Endometrium (tissue), 2 donors: Measurements from ENCODE around the gene CEP104.

Experiments
- FAIRE-seq: peaks from 2 replicates; lab custom pipeline; 2012; peaks lifted over from hg19 to GRCh38; lab: Jason Lieb, UNC
- donor health status: control.
- donor health status: control.

The CEP104 gene

GRCh38 chr1:3894626-3895278 lies 37.7 kb upstream of the CEP104 start:
- FAIRE-seq = no peak

- FAIRE-seq = no peak
Observed at GRCh38 chr1:3893190-3893589, 36.2 kb upstream of the CEP104 start.

GRCh38 chr1:3892748-3893147 lies 35.7 kb upstream of the CEP104 start:
- FAIRE-seq = no peak

- FAIRE-seq = no peak
Observed at GRCh38 chr1:3891329-3891865, 34.4 kb upstream of the CEP104 start.

- FAIRE-seq = no peak
Observed at GRCh38 chr1:3890389-3891328, 33.6 kb upstream of the CEP104 start.

- no peak for FAIRE-seq
Observed at GRCh38 chr1:3889936-3890335, 32.9 kb upstream of the CEP104 start.

- no peak for FAIRE-seq
Observed at GRCh38 chr1:3888301-3888700, 31.3 kb upstream of the CEP104 start.

- no peak for FAIRE-seq
Observed at GRCh38 chr1:3886691-3887090, 29.7 kb upstream of the CEP104 start.

- FAIRE-seq = no peak
Observed at GRCh38 chr1:3886106-3886670, 29.2 kb upstream of the CEP104 start.

GRCh38 chr1:3885611-3886010 lies 28.6 kb upstream of the CEP104 start:
- FAIRE-seq = no peak

GRCh38 chr1:3884966-3885365 lies 28.0 kb upstream of the CEP104 start:
- no peak for FAIRE-seq

GRCh38 chr1:3883194-3883925 lies 26.3 kb upstream of the CEP104 start:
- no peak for FAIRE-seq

- no peak for FAIRE-seq
Observed at GRCh38 chr1:3881193-3881480, 24.1 kb upstream of the CEP104 start.

GRCh38 chr1:3880429-3881192 lies 23.6 kb upstream of the CEP104 start:
- FAIRE-seq = no peak

- no peak for FAIRE-seq
Observed at GRCh38 chr1:3879787-3880428, 22.9 kb upstream of the CEP104 start.

GRCh38 chr1:3879099-3879498 lies 22.1 kb upstream of the CEP104 start:
- FAIRE-seq = no peak

- no peak for FAIRE-seq
Observed at GRCh38 chr1:3876716-3877115, 19.7 kb upstream of the CEP104 start.

- no peak for FAIRE-seq
Observed at GRCh38 chr1:3874736-3875135, 17.7 kb upstream of the CEP104 start.

- no peak for FAIRE-seq
Observed at GRCh38 chr1:3872546-3872945, 15.5 kb upstream of the CEP104 start.

- no peak for FAIRE-seq
Observed at GRCh38 chr1:3871451-3871805, 14.4 kb upstream of the CEP104 start.

GRCh38 chr1:3869751-3870301 lies 12.8 kb upstream of the CEP104 start:
- no peak for FAIRE-seq
